GM13977 (cell line): Measurements from ENCODE around the gene JSRP1.

ENCODE experiments used
- DNase-seq: peaks from one replicate; pipeline ENCODE4 v3.0.0; 2012; ENCODE audit warnings: low spot score
- CTCF ChIP-seq: IDR thresholded peaks from 2 replicates; pipeline ENCODE4 v1.5.1; 2012; ENCODE audit warnings: mild to moderate bottlenecking, control low read depth; ENCODE audit not compliant: insufficient read depth; ENCODE audit errors: extremely low read depth, missing control alignments
- in situ Hi-C: fragments of 300-500 bp; cut with MboI; formaldehyde crosslinking; loops from one replicate; pipeline ENCODE4 v1.12.0; 2022; ENCODE audit warnings: low sequenced_read_pairs, low pct_unique_long_range_greater_than_20kb, mixed read lengths, inconsistent platforms; ENCODE audit not compliant: unreplicated experiment

The JSRP1 gene

GRCh38 chr19:2212861-2213711, 43.1 kb downstream of the JSRP1 start:
- in situ Hi-C loops = no loop called here
- DNase-seq = no peak
- no peak for TF ChIP-seq CTCF

DNA sequence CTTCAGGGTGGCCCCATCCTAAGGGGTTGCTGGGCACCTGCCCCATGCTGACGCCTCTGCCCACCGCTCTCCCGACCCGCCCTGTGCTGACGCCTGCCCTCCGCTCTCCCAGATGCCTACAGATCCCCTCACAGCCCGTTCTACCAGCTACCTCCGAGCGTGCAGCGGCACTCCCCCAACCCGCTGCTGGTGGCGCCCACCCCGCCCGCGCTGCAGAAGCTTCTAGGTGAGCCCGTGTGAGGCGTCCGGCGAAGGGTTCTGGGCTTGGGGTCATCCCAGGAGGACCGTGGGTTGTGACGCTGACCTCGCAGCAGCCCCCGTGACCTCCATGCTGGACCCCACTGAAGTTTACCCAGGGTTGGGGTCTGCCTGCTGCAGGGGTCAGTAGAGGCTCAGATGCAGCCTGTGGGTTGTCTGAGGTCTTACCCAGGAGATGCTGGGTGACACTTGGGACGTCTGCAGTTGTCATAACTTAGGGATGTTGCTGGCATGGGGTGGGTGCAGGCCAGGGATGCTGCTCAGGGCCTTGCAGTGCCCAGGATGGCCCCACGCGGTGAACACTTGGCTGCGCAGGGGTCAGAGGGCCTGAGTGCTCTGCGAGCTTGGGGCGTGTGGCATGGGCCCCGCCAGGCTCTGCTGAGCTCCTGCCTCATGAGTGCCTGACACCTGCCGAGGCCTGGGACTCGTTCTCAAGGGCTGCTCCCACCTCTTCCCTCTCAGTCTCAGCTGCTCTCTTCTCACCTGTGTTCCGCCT, 45.1 kb downstream of the JSRP1 start:
- in situ Hi-C loops = no loop called here
- TF ChIP-seq CTCF = no peak
- no peak for DNase-seq

- TF ChIP-seq CTCF = no peak
- in situ Hi-C loops = no loop called here
Observed at GRCh38 chr19:2210206-2210605, 46.0 kb downstream of the JSRP1 start.

GRCh38 chr19:2209408-2209807, 46.8 kb downstream of the JSRP1 start:
- TF ChIP-seq CTCF = no peak
- in situ Hi-C loops = no loop called here
- no peak for DNase-seq

More at GRCh38 chr19:2210206-2210605, 46.0 kb downstream of the JSRP1 start:
- no peak for DNase-seq

GRCh38 chr19:2208975-2209374, 47.2 kb downstream of the JSRP1 start:
- no peak for TF ChIP-seq CTCF
- in situ Hi-C loops = no loop called here
- DNase-seq = no peak

DNA sequence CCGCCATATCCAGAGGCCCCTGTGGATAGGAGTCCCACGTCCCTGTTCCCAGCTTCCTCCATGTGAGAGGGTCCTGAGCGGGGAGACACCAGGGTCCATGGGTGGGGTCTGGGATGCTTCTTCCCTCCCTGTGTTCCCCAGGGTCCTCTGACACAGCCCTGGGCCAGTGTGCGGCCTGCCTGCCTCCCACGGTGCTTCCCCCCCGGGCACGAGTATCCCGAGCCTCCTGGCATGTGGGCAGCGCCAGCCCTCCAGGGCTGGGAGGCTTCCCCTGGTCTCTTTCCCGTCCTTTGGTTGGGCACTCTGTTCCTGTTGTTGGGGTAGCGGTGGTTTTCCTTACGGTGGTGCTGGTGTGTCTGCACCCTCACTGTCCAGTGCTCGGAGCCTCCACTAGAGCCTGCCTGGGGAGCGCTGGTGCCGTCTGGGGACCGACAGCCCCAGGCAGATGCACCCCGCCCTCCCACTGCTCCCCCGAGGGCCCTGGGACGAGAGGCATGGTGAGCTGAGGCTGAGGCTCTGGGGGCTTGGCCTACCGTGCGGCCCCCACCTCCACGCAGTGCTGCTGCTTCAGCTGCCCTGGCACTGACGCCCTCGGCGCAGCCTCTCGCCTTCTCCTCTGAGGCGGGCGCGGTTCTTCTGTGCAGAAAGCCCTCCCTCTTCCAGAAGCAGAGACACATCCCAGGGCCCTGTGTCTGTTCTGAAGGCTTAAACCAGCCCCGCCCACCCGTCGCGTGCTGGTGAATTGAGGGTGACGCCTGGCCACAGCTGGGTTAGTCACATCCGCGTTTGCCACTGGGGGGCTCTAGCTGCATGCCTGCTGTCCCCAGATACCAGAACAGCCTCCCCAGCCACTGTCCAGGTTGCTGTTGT, 48.0 kb downstream of the JSRP1 start:
- DNase-seq = peak; percentile 80
- in situ Hi-C loops = no loop called here
- peak; percentile 32 for TF ChIP-seq CTCF
